NOMO-1 treated with DMSO at 0.1 percent for 48 hours (cell line): ENCODE measurements around the gene TRAK1.

Experiments
- DNase-seq: peaks from one replicate; lab custom pipeline; 2025; ENCODE audit not compliant: unreplicated experiment; lab: John Stamatoyannopoulos, UW

Gene TRAK1

GRCh38 chr3:42176242-42177034 is 85.3 kb downstream of the TRAK1 start:
- DNase-seq = no peak

- no peak for DNase-seq
Measured at GRCh38 chr3:42177068-42177800, 86.1 kb downstream of the TRAK1 start.

- no peak for DNase-seq
Measured at GRCh38 chr3:42177801-42178150, 86.6 kb downstream of the TRAK1 start.

- no peak for DNase-seq
Measured at GRCh38 chr3:42179110-42179725, 88.1 kb downstream of the TRAK1 start.

GRCh38 chr3:42180901-42181300 is 89.7 kb downstream of the TRAK1 start:
- DNase-seq = no peak

- DNase-seq = no peak
Measured at GRCh38 chr3:42182555-42182954, 91.4 kb downstream of the TRAK1 start.

- no peak for DNase-seq
Measured at GRCh38 chr3:42183991-42184632, 93.0 kb downstream of the TRAK1 start.

- no peak for DNase-seq
Measured at GRCh38 chr3:42184651-42185443, 93.7 kb downstream of the TRAK1 start.

GRCh38 chr3:42187936-42188335 is 96.8 kb downstream of the TRAK1 start:
- DNase-seq = no peak

- DNase-seq = no peak
Measured at GRCh38 chr3:42188376-42188775, 97.2 kb downstream of the TRAK1 start.

- no peak for DNase-seq
Measured at GRCh38 chr3:42189001-42189460, 97.9 kb downstream of the TRAK1 start.

- no peak for DNase-seq
Measured at GRCh38 chr3:42189736-42190135, 98.6 kb downstream of the TRAK1 start.

GRCh38 chr3:42190701-42191442 is 99.7 kb downstream of the TRAK1 start:
- DNase-seq = peak; percentile 8

GRCh38 chr3:42191443-42191747 is 100.2 kb downstream of the TRAK1 start:
- no peak for DNase-seq

- peak; percentile 78 for DNase-seq
Measured at GRCh38 chr3:42192334-42193200, 101.4 kb downstream of the TRAK1 start.

GRCh38 chr3:42194943-42195510 is 103.9 kb downstream of the TRAK1 start:
- peak; percentile 46 for DNase-seq

- no peak for DNase-seq
Measured at GRCh38 chr3:42195879-42196330, 104.7 kb downstream of the TRAK1 start.

- no peak for DNase-seq
Measured at GRCh38 chr3:42198709-42199108, 107.6 kb downstream of the TRAK1 start.
